ENCODE measurements around the gene DAGLB. TPM values are rescaled to one million over a fixed set of nuclear protein-coding genes. Genes with fewer than 3 reads are reported as not detected.
A peak's percentile ranks its signal among the peaks of the same experiment; 100 is the strongest.

Gene DAGLB
- total and polyA plus RNA-seq, 2 of the 8 experiments (the other 6 are each of a cell fraction or from before 2014, with no cell fraction given) = 27.0 to 39.6 TPM

GRCh38 chr7:6447581-6448199 lies at the start of gene DAGLB (continued):
- TF ChIP-seq CEBPB (IDR thresholded peaks at IDR 0.05; ENCODE audit: low read depth, low read length) = no peak
- no peak for TF ChIP-seq RXRA (IDR thresholded peaks at IDR 0.05; ENCODE audit: insufficient read depth, low read depth, low read length)
- no peak for TF ChIP-seq RAD21 (IDR thresholded peaks at IDR 0.05 in 1 of 2, conservative IDR thresholded peaks at IDR 0.05 in 1 of 2; ENCODE audit: low read depth in 2 of 2, low read length in 2 of 2)
- no peak for TF ChIP-seq JUND (IDR thresholded peaks at IDR 0.05; ENCODE audit: low read length)
- no peak for TF ChIP-seq USF2 (IDR thresholded peaks at IDR 0.05; ENCODE audit: low read length)
- no peak; a peak in 1 of 4 replicates for TF ChIP-seq HDAC2 (IDR thresholded peaks at IDR 0.05; ENCODE audit: borderline replicate concordance in 1 of 2, low read depth in 2 of 2, low read length in 2 of 2)
- TF ChIP-seq ZNF274 (IDR thresholded peaks at IDR 0.05; ENCODE audit: borderline replicate concordance, extremely low read depth, low read length) = no peak
- no peak for TF ChIP-seq EZH2 (IDR thresholded peaks at IDR 0.05; ENCODE audit: low read depth, low read length, severe bottlenecking)
- no peak for TF ChIP-seq RNF2 (IDR thresholded peaks at IDR 0.05; ENCODE audit: borderline replicate concordance, low read depth, low read length, missing control alignments, poor library complexity, severe bottlenecking)
- TF ChIP-seq, protein P1, sequence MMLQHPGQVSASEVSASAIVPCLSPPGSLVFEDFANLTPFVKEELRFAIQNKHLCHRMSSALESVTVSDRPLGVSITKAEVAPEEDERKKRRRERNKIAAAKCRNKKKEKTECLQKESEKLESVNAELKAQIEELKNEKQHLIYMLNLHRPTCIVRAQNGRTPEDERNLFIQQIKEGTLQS (IDR thresholded peaks at IDR 0.05; ENCODE audit: insufficient read depth, low read depth, low read length) = peak; percentile 65; the same call in 1 of the 2 replicates
- TF ChIP-seq SIRT6 (IDR thresholded peaks at IDR 0.05; ENCODE audit: low read length) = no peak
- no peak for TF ChIP-seq YY1 (IDR thresholded peaks at IDR 0.05; ENCODE audit: low read depth, low read length)
- no peak for TF ChIP-seq TCF12 (IDR thresholded peaks at IDR 0.05; ENCODE audit: low read depth, low read length)
- TF ChIP-seq NRF1 (IDR thresholded peaks at IDR 0.05; ENCODE audit: low read depth, low read length) = peak; percentile 99
- peak; percentile 51 for TF ChIP-seq KDM4A (IDR thresholded peaks at IDR 0.05; ENCODE audit: low read depth, low read length, severe bottlenecking)
- TF ChIP-seq SP2 (IDR thresholded peaks at IDR 0.05; ENCODE audit: low read length) = no peak
- TF ChIP-seq, protein P2, sequence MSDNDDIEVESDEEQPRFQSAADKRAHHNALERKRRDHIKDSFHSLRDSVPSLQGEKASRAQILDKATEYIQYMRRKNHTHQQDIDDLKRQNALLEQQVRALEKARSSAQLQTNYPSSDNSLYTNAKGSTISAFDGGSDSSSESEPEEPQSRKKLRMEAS (IDR thresholded peaks at IDR 0.05) = no peak
- no peak for TF ChIP-seq NANOG (IDR thresholded peaks at IDR 0.05; ENCODE audit: insufficient read depth, low read depth, low read length, poor library complexity, severe bottlenecking)
- no peak for TF ChIP-seq FOSL1 (IDR thresholded peaks at IDR 0.05; ENCODE audit: insufficient read depth, low read depth, low read length)
- TF ChIP-seq BCL11A (IDR thresholded peaks at IDR 0.05; ENCODE audit: low read depth in 2 of 2, low read length in 2 of 2) = no peak
- no peak for TF ChIP-seq SP1 (IDR thresholded peaks at IDR 0.05; ENCODE audit: low read depth, low read length)
- no peak; a peak in 1 of 4 replicates for TF ChIP-seq SIN3A (conservative IDR thresholded peaks at IDR 0.05 in 1 of 2, IDR thresholded peaks at IDR 0.05 in 1 of 2; ENCODE audit: low read depth in 1 of 2, low read length in 2 of 2)
